Stomach (tissue), 4 donors: ENCODE results near the gene ALG5.

Source experiments
- CTCF ChIP-seq, 7 experiments: fragments of 450-650 bp in 4 of 7; fragments of 200-600 bp in 3 of 7; sonication (generic) in 3 of 7; IDR thresholded peaks; one replicate each; pipeline ENCODE4 v1.5.1; 2016 to 2019; ENCODE audit warnings: antibody characterized with exemption in 7 of 7, control low read depth in 2 of 7, mild to moderate bottlenecking in 1 of 7
- EP300 ChIP-seq: sonication (generic); formaldehyde crosslinking; IDR thresholded peaks from one replicate; pipeline ENCODE4 v1.6.1; 2017; ENCODE audit warnings: antibody characterized with exemption
- POLR2A ChIP-seq, 4 donors: fragments of 450-650 bp; IDR thresholded peaks; one replicate each; pipeline ENCODE4 v1.6.1; 2016; ENCODE audit warnings: antibody characterized with exemption in 4 of 4, control low read depth in 2 of 4, mild to moderate bottlenecking in 1 of 4, moderate library complexity in 1 of 4
- POLR2AphosphoS5 ChIP-seq, 3 donors: sonication (generic); formaldehyde crosslinking; IDR thresholded peaks; one replicate each; pipeline ENCODE4 v1.6.1; 2016; ENCODE audit warnings: antibody characterized with exemption in 3 of 3

GRCh38 chr13:36979361-36980050 is 19.6 kb downstream of the ALG5 start:
- no peak for TF ChIP-seq POLR2A (IDR thresholded peaks at IDR 0.05)
- no peak for TF ChIP-seq CTCF (IDR thresholded peaks at IDR 0.05)
- no peak for TF ChIP-seq POLR2AphosphoS5 (IDR thresholded peaks at IDR 0.05)
- TF ChIP-seq EP300 = no peak
